GM12892 (cell line): ENCODE data around the gene AXIN2.

Experiments
- POLR2A ChIP-seq: IDR thresholded peaks from 2 replicates; pipeline ENCODE4 v1.6.1; 2011; ENCODE audit warnings: low read depth, low read length, control low read depth
- POLR2AphosphoS5 ChIP-seq: IDR thresholded peaks from 2 replicates; pipeline ENCODE4 v1.6.1; 2011; ENCODE audit warnings: low read depth, low read length, control low read depth

DNA sequence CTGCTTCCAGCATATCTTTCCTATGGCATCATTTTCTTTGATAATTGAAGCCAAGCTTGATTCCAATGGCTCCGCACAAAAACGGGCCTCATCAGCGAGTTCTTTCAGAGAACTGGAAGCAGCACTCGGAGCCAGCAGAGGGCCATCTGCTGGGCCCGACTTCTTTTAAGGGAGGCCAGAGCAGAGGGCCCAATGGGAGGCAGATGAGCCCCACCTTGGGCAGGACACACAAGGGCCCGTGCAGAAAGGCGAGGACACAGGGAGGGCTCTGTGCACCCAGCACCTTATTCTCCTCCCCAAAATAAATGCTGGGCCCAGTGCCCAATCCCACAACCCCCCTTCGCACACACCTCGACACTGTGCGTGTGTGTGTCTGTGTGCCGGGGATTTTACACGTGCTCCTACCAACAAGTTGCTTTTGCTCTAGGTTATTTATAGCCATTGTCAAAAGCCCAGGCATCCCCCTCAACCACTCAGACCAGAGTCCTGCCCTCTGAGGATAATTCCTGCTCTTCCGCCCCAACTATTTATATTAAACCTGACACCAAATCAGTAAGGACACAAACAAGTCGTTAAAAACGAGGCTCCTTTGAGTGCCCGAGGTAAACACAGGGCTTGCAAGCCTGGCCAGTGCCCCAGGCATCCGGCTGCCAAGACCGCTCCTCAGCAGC lies 6.8 kb downstream of the AXIN2 start:
- TF ChIP-seq POLR2A (no peak), POLR2AphosphoS5 (no peak)
